ENCODE data around the gene ADAM11. TPM values are rescaled to one million over a fixed set of nuclear protein-coding genes. Genes with fewer than 3 reads are reported as not detected.
"Not testable (repeated sequence)": the region's sequence is repeated elsewhere in the genome, so short reads cannot be mapped to it uniquely, and the experiment has no call there.

Gene ADAM11
- total RNA-seq, 4 donors from 2014 or later = 0.10 to 4.2 (median 1.3) TPM

DNA sequence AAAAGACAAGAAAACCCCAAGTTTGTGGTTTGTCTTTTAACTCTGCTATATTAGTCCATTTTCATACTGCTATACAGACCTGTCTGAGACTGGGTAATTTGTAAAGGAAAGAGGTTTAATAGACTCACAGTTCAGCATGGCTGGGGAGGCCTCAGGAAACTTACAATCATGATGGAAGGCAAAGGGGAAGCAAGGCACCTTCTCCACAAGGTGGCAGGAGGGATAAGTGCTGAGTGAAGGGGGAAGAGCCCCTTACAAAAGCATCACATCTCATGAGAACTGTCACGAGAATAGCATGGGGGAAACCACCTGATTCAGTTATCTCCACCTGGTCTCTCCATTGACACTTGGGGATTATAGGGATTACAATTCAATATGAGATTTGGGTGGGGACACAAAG, 13.5 kb upstream of the ADAM11 start:
- no peaks in the 10 kb centered on the region for H3K4me1 ChIP-seq
- TF ChIP-seq EP300 (IDR thresholded peaks at IDR 0.05) (no peak), CTCF (IDR thresholded peaks at IDR 0.05) (no peak), POLR2AphosphoS5 (IDR thresholded peaks at IDR 0.05) (no peak), POLR2A (IDR thresholded peaks at IDR 0.05) (no peak)
- WGBS, 2 donors (ENCODE audit: low coverage in 1 of 2) = 100% methylated on average over 1 of the region's 1 CpG; no CpG with 5 or more reads in 1 of the 2 donors
- no peak overlapping the region for H3K27ac ChIP-seq
- no peak for ATAC-seq
- H3K4me3 ChIP-seq = no peak overlapping the region
- H3K36me3 ChIP-seq = peaks cover 0 to 49% of the 10 kb centered on the region in 2 donors
- no peaks in the 10 kb centered on the region for H3K27me3 ChIP-seq
- no peaks in the 10 kb centered on the region for H3K9me3 ChIP-seq

- peaks cover 0 to 53% of the 10 kb centered on the region in 2 donors for H3K36me3 ChIP-seq
- not testable (repeated sequence) for H3K27me3 ChIP-seq, H3K27ac ChIP-seq, H3K4me1 ChIP-seq, H3K9me3 ChIP-seq, ATAC-seq, H3K4me3 ChIP-seq
- 81 to 100% methylated on average over 1 to 2 of the region's 5 CpGs for WGBS, 2 donors (ENCODE audit: low coverage in 1 of 2)
Observed at GRCh38 chr17:44745738-44746137, 13.1 kb upstream of the ADAM11 start.

GRCh38 chr17:44747566-44747965, 11.2 kb upstream of the ADAM11 start:
- no peak for ATAC-seq
- TF ChIP-seq CTCF (IDR thresholded peaks at IDR 0.05) = no peak
- TF ChIP-seq EP300 (IDR thresholded peaks at IDR 0.05) = no peak
- TF ChIP-seq POLR2AphosphoS5 (IDR thresholded peaks at IDR 0.05) = no peak
- TF ChIP-seq POLR2A (IDR thresholded peaks at IDR 0.05) = no peak
- H3K9me3 ChIP-seq = no peaks in the 10 kb centered on the region
- H3K4me1 ChIP-seq = no peaks in the 10 kb centered on the region
- H3K27ac ChIP-seq = no peak overlapping the region
- no peaks in the 10 kb centered on the region for H3K27me3 ChIP-seq
- H3K4me3 ChIP-seq = no peak overlapping the region
- H3K36me3 ChIP-seq = peaks cover 0 to 55% of the 10 kb centered on the region in 2 donors

DNA sequence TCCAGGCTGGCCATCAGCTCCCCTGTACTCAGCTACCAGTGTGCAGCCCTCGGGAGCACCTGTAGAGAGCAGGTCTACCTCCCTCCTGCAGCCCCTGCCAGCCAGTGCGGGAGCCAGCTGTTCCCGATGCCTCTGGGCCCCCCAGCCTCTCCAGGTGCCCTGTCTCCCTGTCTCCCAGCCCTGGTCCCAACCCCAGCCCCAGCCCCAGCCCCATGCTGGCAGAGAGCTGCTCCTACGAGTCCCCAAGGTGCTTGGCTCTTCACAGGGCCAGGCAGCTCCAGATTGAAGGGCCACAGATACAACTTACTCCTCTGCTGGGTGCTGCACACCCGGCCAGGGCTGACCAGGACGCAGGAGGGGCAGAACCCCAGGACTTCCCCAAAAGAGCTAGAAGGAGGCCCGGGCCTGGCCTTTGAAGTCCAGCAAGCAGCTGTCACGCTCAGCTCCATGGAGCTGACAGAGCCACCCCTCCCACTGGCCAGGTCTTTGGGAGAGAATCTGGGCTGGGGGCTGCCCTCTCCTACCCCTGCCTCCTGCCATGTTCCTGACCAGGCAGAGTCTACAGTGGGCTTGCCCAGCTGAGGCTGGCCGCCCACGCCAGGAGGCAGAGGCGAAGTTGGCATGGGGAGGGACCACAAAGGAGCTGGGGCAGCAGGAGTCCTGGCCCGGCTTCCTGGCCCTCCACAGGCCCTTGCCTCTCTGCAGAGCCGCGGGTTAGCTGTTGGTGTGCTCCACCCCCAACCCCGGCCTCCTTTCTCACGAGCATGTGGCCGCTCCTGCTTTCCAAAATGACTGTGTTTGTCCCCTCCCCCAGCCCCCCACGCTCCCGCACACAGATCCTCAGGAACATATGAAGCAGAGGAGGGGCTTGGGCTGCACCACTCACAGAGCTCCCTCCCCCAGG, 9.5 kb upstream of the ADAM11 start:
- TF ChIP-seq POLR2AphosphoS5 (IDR thresholded peaks at IDR 0.05) (no peak), CTCF (IDR thresholded peaks at IDR 0.05) (no peak), POLR2A (IDR thresholded peaks at IDR 0.05) (no peak), EP300 (IDR thresholded peaks at IDR 0.05) (no peak)
- peak overlapping the region in 1 of 2 donors; percentile 25 for H3K4me3 ChIP-seq
- peaks cover 0 to 55% of the 10 kb centered on the region in 2 donors for H3K36me3 ChIP-seq
- H3K27ac ChIP-seq = no peak overlapping the region
- ATAC-seq = peak; percentile 31
- WGBS, 2 donors (ENCODE audit: low coverage in 1 of 2) = 14 to 45% methylated on average over 4 to 8 of the region's 19 CpGs
- H3K4me1 ChIP-seq = no peaks in the 10 kb centered on the region
- no peaks in the 10 kb centered on the region for H3K27me3 ChIP-seq
- H3K9me3 ChIP-seq = no peaks in the 10 kb centered on the region

DNA sequence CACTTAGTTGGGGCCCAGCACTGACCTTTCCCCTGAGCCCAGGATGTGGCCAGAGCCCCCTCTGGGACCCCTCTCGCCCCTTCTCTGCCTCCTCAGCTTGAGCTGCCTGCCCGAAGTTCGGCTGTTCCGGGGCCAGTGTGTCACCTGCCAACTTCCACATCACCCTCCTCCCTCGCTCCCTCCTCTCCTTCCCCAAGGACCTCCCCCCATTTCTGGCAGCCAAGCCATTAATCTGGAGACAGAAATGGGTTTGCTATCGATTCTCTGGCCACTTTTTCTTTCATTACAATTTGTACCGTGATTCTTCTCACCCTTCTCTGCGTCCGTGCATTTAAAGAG, 8.8 kb upstream of the ADAM11 start:
- peak overlapping the region in 1 of 2 donors; percentile 25 for H3K4me3 ChIP-seq

More for the DNA sequence above, 8.8 kb upstream of the ADAM11 start:
- Histone ChIP-seq H3K27me3 (no peaks in the 10 kb centered on the region), H3K9me3 (no peaks in the 10 kb centered on the region), H3K4me1 (no peaks in the 10 kb centered on the region), H3K27ac (no peak overlapping the region), H3K36me3 (peaks cover 0 to 55% of the 10 kb centered on the region in 2 donors)
- 55% methylated on average over 8 to 9 of the region's 9 CpGs for WGBS, 2 donors (ENCODE audit: low coverage in 1 of 2)
- no peak for TF ChIP-seq EP300 (IDR thresholded peaks at IDR 0.05)
- no peak for TF ChIP-seq POLR2AphosphoS5 (IDR thresholded peaks at IDR 0.05)
- TF ChIP-seq POLR2A (IDR thresholded peaks at IDR 0.05) = no peak
- TF ChIP-seq CTCF (IDR thresholded peaks at IDR 0.05) = no peak
- ATAC-seq = no peak

Data from gastroesophageal sphincter (tissue), 4 donors.